ENCODE measurements around the gene FANCI.

DNA sequence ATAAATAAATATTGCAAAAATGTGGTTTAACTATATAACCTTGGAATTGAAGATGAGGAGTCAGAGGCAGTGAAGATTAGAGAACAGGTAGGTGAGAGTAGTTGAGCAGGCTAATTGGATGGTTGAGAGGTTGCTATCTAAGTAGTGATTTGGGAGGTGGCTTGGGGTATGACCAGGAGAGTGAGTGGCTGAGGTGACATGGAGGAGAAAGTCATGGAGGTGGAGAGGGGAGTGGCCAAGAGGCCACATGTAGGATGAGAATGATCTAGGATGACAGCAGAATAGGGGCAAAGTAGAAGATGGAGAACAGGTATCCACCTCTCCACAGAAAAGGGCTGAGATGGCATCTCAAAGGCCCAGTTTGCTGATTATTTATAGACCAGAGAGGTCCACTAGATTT lies 11.9 kb upstream of the FANCI start:
- TF ChIP-seq EZH2 (IDR thresholded peaks at IDR 0.05; ENCODE audit: insufficient read depth, poor library complexity, severe bottlenecking) (no peak), EZH2phosphoT487 (IDR thresholded peaks at IDR 0.05; ENCODE audit: insufficient read depth, low read depth) (no peak)

Data from GM23248 (cell line).